MCF 10A (cell line): Measurements from ENCODE around the gene CRABP1. TPM values are rescaled to one million over a fixed set of nuclear protein-coding genes. Genes with fewer than 3 reads are reported as not detected.

Experiments used
- Bru-seq: library from RNA; stranded (reverse); fragments of 400-500 nt; gene quantifications from one replicate; lab custom pipeline; 2021; lab: Mats Ljungman, UMichigan
- BruChase-seq, 2 experiments: library from RNA; stranded (reverse); fragments of 400-500 nt; gene quantifications; one replicate each; lab custom pipeline; 2021; lab: Mats Ljungman, UMichigan
- BruUV-seq: library from RNA; stranded (reverse); fragments of 400-500 nt; replicated peaks from 2 replicates; lab custom pipeline; 2021; lab: Mats Ljungman, UMichigan
- CTCF ChIA-PET: fragments of 300-600 bp; sonication (Branson Sonifier 250); formaldehyde crosslinking; extraction: SDS; loops from one replicate; lab custom pipeline; 2021; ENCODE audit warnings: antibody characterized with exemption, inconsistent platforms; lab: Yijun Ruan, JAX
- POLR2A ChIA-PET: fragments of 300-600, 350-650 bp; sonication (Branson Sonifier 250); formaldehyde crosslinking; extraction: SDS; loops from one replicate; lab custom pipeline; 2020; ENCODE audit warnings: antibody characterized with exemption, inconsistent platforms; lab: Yijun Ruan, JAX
- DNase-seq: peaks from one replicate; pipeline ENCODE4 v3.0.0-alpha.2; 2018; ENCODE audit not compliant: unreplicated experiment
- H3K27ac Mint-ChIP-seq: one replicate; pipeline ENCODE4 v1.8.0; 2022; ENCODE audit warnings: mild to moderate bottlenecking, low read depth, mixed read lengths; ENCODE audit not compliant: unreplicated experiment
- H3K27me3 Mint-ChIP-seq: one replicate; pipeline ENCODE4 v1.8.0; 2022; ENCODE audit warnings: mixed read lengths; ENCODE audit not compliant: insufficient read depth, unreplicated experiment
- H3K36me3 Mint-ChIP-seq: one replicate; pipeline ENCODE4 v1.8.0; 2022; ENCODE audit warnings: mild to moderate bottlenecking, moderate library complexity, mixed read lengths; ENCODE audit not compliant: insufficient read depth, unreplicated experiment
- H3K4me1 Mint-ChIP-seq: one replicate; pipeline ENCODE4 v1.8.0; 2022; ENCODE audit warnings: mixed read lengths; ENCODE audit not compliant: insufficient read depth, unreplicated experiment
- H3K4me3 Mint-ChIP-seq: one replicate; pipeline ENCODE4 v1.8.0; 2022; ENCODE audit warnings: mild to moderate bottlenecking, moderate library complexity, mixed read lengths; ENCODE audit not compliant: unreplicated experiment
- H3K9me3 Mint-ChIP-seq: one replicate; pipeline ENCODE4 v1.8.0; 2022; ENCODE audit warnings: mixed read lengths; ENCODE audit not compliant: unreplicated experiment
- CTCF ChIP-seq: fragments of 200-600 bp; IDR thresholded peaks from one replicate; pipeline ENCODE4 v1.8.0; 2022; ENCODE audit warnings: antibody characterized with exemption, mild to moderate bottlenecking; ENCODE audit not compliant: unreplicated experiment
- intact Hi-C: fragments of 100-400 bp; cut with micrococcal nuclease; formaldehyde crosslinking; loops from 2 replicates; pipeline ENCODE4 v1.14.1; 2022
- long read RNA-seq: library from polyadenylated mRNA; stranded (forward); transcript quantifications from one replicate; pipeline ENCODE4 v2.0.0, GENCODE V29; 2022
- total RNA-seq: library from RNA; stranded (reverse); gene quantifications from 2 replicates; pipeline ENCODE4 v1.2.3, GENCODE V29; 2022

The CRABP1 gene
- total RNA-seq (not detected in 2 replicates), Bru-seq, nascent RNA (not detected), BruChase-seq, experiment 1, labeled RNA remaining after a 6-hour chase (not detected), BruChase-seq, experiment 2, labeled RNA remaining after a 2-hour chase (not detected)
- long read RNA-seq = 0 reads

- no peak within 1 kb of the TSS for H3K27ac Mint-ChIP-seq
- no peak for TF ChIP-seq CTCF
- CTCF ChIA-PET = no interaction called here
- H3K9me3 Mint-ChIP-seq = no peaks in the 10 kb centered on the region
- POLR2A ChIA-PET = no interaction called here
- no TSS peak for BruUV-seq
- H3K4me1 Mint-ChIP-seq = no peaks in the 10 kb centered on the region
- no peak for DNase-seq
- no peak within 1 kb of the TSS for H3K4me3 Mint-ChIP-seq
- no peaks in the 10 kb centered on the region for H3K36me3 Mint-ChIP-seq
- peaks cover 68% of the 10 kb centered on the region for H3K27me3 Mint-ChIP-seq
- intact Hi-C loops = no loop called here
Measured at GRCh38 chr15:78340231-78341056, at the start of gene CRABP1. Gene CRABP1 (plus strand): TSS chr15:78340353. CDS start chr15:78340429, 76 bp downstream.

- intact Hi-C loops = no loop called here
- no peak overlapping the region for H3K4me3 Mint-ChIP-seq
- POLR2A ChIA-PET = interaction anchor here (0.8 to 1.5 kb wide), 2 partner anchors 9 to 11 kb away, joined by 4 to 7 read pairs; partner anchors contain the start of gene SKIC8
- no TSS peak for BruUV-seq
- H3K36me3 Mint-ChIP-seq = peaks cover 81% of the 10 kb centered on the region
- H3K27ac Mint-ChIP-seq = no peak overlapping the region
- DNase-seq = no peak
- H3K9me3 Mint-ChIP-seq = no peaks in the 10 kb centered on the region
- TF ChIP-seq CTCF = no peak
- CTCF ChIA-PET = interaction anchor here (0.9 to 1.0 kb wide), 2 partner anchors 8 to 127 kb away, joined by 3 read pairs; no protein-coding TSS in a partner anchor
- no peaks in the 10 kb centered on the region for H3K27me3 Mint-ChIP-seq
- H3K4me1 Mint-ChIP-seq = no peaks in the 10 kb centered on the region
Measured at GRCh38 chr15:78291052-78291451, 49.1 kb upstream of the CRABP1 start.

- CTCF ChIA-PET = interaction anchor here (1.0 kb wide), 1 partner anchor 126 kb away, joined by 3 read pairs; no protein-coding TSS in a partner anchor
- Mint-ChIP-seq H3K27ac (no peak overlapping the region), H3K27me3 (no peaks in the 10 kb centered on the region), H3K36me3 (peaks cover 79% of the 10 kb centered on the region), H3K9me3 (no peaks in the 10 kb centered on the region), H3K4me1 (no peaks in the 10 kb centered on the region), H3K4me3 (no peak overlapping the region)
- no peak for TF ChIP-seq CTCF
- BruUV-seq = no TSS peak
- intact Hi-C loops = no loop called here
- no peak for DNase-seq
- POLR2A ChIA-PET = interaction anchor here (0.8 to 1.5 kb wide), 2 partner anchors 8 to 12 kb away, joined by 4 to 7 read pairs; partner anchors contain the start of gene SKIC8
Measured at GRCh38 chr15:78291698-78292097, 48.5 kb upstream of the CRABP1 start.

GRCh38 chr15:78292219-78292618 is 47.9 kb upstream of the CRABP1 start:
- POLR2A ChIA-PET = no interaction called here
- H3K27ac Mint-ChIP-seq = no peak overlapping the region
- no peak for DNase-seq
- H3K9me3 Mint-ChIP-seq = no peaks in the 10 kb centered on the region
- no peak for TF ChIP-seq CTCF
- CTCF ChIA-PET = interaction anchor here (0.6 kb wide), 1 partner anchor 148 kb away, joined by 3 read pairs; no protein-coding TSS in a partner anchor
- H3K27me3 Mint-ChIP-seq = no peaks in the 10 kb centered on the region
- H3K4me3 Mint-ChIP-seq = no peak overlapping the region
- no TSS peak for BruUV-seq
- no peaks in the 10 kb centered on the region for H3K4me1 Mint-ChIP-seq
- intact Hi-C loops = no loop called here
- peaks cover 76% of the 10 kb centered on the region for H3K36me3 Mint-ChIP-seq
